ENCODE results near the gene P3H2.

The P3H2 gene

DNA sequence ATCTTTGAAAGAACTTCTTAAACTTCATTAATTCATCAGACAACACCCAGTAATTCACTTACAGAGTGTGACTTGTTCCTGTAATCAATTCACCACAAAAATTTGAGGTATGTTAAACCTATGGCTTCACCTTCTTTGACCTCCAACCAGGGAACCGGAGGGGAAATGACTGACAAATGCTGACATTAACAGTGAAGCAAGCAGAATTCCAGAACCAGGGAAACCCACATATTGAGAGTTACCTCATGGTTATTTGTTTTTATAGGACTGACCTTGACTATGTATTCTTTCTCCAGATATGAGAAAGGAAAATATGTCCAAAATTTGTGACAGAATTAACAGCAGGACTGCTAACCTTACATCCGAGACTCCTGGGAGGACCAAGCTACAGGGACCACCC is 2.7 kb downstream of the P3H2 start:
- Mint-ChIP-seq H3K4me3 (no peak overlapping the region), H3K36me3 (peaks cover 3% of the 10 kb centered on the region), H3K27me3 (peaks cover 17% of the 10 kb centered on the region), H3K9me3 (peaks cover 3% of the 10 kb centered on the region), H3K4me1 (peaks cover 6% of the 10 kb centered on the region), H3K27ac (no peak overlapping the region)
- ATAC-seq (ENCODE audit: low read depth): no peak
- DNase-seq (ENCODE audit: low spot score in 2 of 2): no peak

DNA sequence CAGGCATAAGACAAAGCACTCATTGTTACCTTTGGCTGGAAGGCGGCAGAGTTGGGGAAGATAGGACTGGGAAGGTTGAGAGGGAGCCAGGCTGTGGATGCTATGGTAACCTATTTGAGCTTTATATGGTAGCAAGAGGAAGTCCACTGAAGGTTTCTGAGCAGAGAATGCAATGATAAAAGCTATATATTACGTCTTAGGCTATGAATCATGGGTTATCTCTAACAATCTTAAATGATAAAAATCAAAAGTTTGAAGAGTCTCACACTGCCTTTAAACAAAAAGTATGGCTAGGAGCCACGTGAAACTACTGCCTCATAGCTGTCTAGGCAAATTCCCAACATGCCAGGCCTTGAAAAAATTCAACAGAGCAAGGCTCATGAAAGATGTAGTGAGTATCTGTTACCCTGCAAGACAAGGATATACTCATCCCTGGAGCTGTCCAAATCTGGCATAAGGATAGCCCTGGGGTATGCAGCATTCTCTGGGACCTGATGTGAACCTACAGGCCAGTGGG is 4.1 kb downstream of the P3H2 start:
- H3K27me3 Mint-ChIP-seq: peaks cover 11% of the 10 kb centered on the region
- H3K9me3 Mint-ChIP-seq: peaks cover 3% of the 10 kb centered on the region
- ATAC-seq (ENCODE audit: low read depth): no peak
- H3K36me3 Mint-ChIP-seq: peaks cover 3% of the 10 kb centered on the region
- H3K4me3 Mint-ChIP-seq: no peak overlapping the region
- DNase-seq (ENCODE audit: low spot score in 2 of 2): no peak
- H3K27ac Mint-ChIP-seq: no peak overlapping the region
- peaks cover 6% of the 10 kb centered on the region for H3K4me1 Mint-ChIP-seq

DNA sequence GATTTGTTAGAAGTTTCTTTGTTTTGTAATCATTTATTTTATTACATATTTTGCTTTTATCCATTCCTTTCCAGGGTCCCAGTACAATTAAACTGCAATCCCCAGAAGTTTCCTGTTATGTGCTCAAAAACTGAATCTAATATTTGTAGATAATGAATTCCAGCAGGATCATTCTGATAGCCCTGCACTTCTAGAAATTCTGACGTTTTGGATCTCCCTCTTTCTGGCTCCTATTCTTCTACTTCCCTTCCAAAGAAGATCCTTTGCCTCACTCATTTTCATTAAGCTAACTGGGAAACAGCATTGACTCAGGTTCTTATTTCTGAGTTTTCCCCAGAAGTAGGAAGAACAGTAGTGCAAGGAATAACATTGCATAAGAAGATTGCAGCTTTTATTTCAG is 9.9 kb downstream of the P3H2 start:
- Mint-ChIP-seq H3K4me3 (no peak overlapping the region), H3K4me1 (no peaks in the 10 kb centered on the region), H3K27ac (no peak overlapping the region), H3K36me3 (no peaks in the 10 kb centered on the region), H3K9me3 (peaks cover 1% of the 10 kb centered on the region), H3K27me3 (no peaks in the 10 kb centered on the region)
- DNase-seq (ENCODE audit: low spot score in 2 of 2) (no peak), ATAC-seq (ENCODE audit: low read depth) (no peak)

DNA sequence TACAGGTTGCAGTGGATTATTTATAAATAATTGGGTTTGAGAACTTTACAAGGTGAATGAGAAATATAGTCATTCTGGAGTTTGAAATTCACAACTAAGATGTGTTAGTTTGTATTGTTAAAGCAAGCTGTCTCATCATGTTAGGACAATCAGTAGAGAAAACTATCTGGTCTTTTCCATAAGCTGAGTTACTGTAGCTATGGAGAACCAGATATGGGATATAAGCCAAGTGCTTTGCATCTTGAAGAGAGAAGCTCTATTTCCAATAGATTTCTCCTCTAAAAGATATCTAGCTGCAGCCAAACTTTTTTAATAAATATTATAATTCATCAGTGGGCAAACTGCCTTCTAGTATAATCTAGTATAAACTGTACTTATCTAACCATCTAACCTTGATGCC is 11.3 kb downstream of the P3H2 start:
- ATAC-seq (ENCODE audit: low read depth): no peak
- H3K36me3 Mint-ChIP-seq: no peaks in the 10 kb centered on the region
- H3K27me3 Mint-ChIP-seq: no peaks in the 10 kb centered on the region
- H3K4me3 Mint-ChIP-seq: no peak overlapping the region
- no peaks in the 10 kb centered on the region for H3K4me1 Mint-ChIP-seq
- DNase-seq (ENCODE audit: low spot score in 2 of 2): no peak
- H3K27ac Mint-ChIP-seq: no peak overlapping the region
- peaks cover 1% of the 10 kb centered on the region for H3K9me3 Mint-ChIP-seq

DNA sequence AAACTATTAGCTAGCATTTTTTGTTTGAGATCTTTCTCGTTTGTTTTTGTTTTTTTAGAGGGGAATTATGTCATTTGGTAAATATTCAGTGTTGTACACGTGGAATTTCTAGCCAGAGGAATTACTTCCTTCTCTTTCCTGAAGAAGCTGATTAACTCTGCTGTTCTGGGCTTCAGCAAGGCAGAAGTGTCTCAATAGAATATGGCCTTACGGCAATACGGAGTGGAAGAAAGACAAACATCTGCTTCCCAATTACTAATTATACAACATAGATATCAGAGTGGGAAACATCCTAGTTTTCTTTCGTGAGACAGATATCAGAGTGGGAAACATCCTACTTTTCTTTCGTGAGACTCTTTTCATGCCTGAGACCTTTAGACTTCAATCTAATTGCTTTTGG is 11.9 kb downstream of the P3H2 start:
- Mint-ChIP-seq H3K36me3 (no peaks in the 10 kb centered on the region), H3K27me3 (no peaks in the 10 kb centered on the region), H3K4me3 (no peak overlapping the region), H3K27ac (no peak overlapping the region), H3K4me1 (no peaks in the 10 kb centered on the region), H3K9me3 (peaks cover 1% of the 10 kb centered on the region)
- DNase-seq (ENCODE audit: low spot score in 2 of 2) (no peak), ATAC-seq (ENCODE audit: low read depth) (no peak)

DNA sequence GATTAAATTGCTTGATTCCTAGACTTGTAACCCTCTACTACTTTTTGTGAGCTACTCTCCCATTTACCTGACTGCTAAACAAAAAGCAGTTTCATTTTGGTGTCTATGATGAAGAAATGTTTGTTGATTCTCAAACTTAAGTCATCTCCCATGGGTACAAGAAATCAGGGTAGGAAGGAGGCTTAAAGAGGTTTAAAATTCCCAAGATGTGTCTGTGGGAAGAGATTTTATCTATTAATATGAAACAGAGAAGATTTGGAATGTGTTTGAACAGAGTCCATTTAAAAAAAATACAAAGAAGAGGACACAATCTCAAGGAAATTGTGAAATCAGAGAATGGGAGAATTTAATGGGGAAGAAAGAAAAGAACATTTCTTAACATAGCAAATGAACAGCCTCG is 14.8 kb downstream of the P3H2 start:
- Mint-ChIP-seq H3K27me3 (no peaks in the 10 kb centered on the region), H3K9me3 (no peaks in the 10 kb centered on the region)
- DNase-seq (ENCODE audit: low spot score in 2 of 2): no peak

DNA sequence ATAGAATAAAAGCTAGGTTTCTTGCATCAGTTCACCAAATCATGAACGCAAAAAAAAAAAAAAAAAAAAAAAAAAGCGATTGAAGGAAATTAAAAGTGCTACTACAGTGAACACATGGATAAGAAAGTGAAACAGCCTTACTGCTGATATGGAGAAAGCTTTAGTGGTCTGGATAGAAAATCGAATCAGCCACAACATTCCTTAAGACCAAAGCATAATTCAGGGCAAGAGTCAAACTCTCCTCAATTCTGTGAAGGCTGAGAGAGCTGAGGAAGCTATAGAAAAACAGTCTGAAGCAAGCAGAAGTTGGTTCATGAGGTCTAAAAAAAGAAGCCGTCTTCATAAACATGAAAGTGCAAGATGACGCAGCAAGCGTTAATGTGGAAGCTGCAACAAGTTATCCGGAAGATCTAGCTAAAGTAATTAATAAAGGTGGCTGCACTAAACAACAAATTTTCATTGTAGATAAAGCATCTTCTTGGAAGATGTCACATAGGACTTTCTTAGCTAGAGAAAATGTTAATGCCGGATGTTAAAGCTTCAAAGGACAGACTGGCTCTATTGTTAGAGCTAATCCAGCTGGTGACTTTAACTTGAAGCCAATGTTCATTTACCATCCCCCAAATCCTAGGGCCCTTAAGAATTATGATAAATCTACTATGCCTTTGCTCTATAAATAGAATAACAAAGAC is 19.2 kb downstream of the P3H2 start:
- peak overlapping the region; percentile 24 for H3K4me3 Mint-ChIP-seq
- peaks cover 2% of the 10 kb centered on the region for H3K4me1 Mint-ChIP-seq
- no peaks in the 10 kb centered on the region for H3K9me3 Mint-ChIP-seq
- no peak overlapping the region for H3K27ac Mint-ChIP-seq
- no peak for DNase-seq (ENCODE audit: low spot score in 2 of 2)
- no peaks in the 10 kb centered on the region for H3K27me3 Mint-ChIP-seq
- H3K36me3 Mint-ChIP-seq: no peaks in the 10 kb centered on the region
- no peak for ATAC-seq (ENCODE audit: low read depth)

More for the DNA sequence above, 14.8 kb downstream of the P3H2 start:
- Mint-ChIP-seq H3K4me3 (no peak overlapping the region), H3K27ac (no peak overlapping the region), H3K4me1 (peaks cover 2% of the 10 kb centered on the region), H3K36me3 (no peaks in the 10 kb centered on the region)
- ATAC-seq (ENCODE audit: low read depth): no peak

DNA sequence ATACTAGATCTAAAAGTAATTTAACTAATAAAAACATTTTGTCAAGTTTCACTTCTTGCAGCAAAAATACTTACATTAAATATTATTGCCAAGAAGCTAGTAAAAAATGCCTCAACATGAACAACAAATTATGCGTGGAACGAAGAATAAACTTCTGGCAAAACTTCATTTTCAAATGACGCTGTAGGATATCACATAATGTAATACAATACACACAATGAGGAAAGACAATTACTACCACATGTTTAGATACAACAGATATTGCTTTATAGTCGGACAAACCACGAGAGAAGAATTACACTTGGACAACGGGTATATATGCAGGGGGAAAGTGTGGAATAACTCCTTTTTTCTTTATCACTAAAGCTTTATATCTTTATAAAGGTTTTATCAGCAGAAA is 21.6 kb downstream of the P3H2 start:
- peaks cover 2% of the 10 kb centered on the region for H3K4me1 Mint-ChIP-seq
- no peaks in the 10 kb centered on the region for H3K9me3 Mint-ChIP-seq
- ATAC-seq (ENCODE audit: low read depth) (no peak), DNase-seq (ENCODE audit: low spot score in 2 of 2) (no peak)
- no peaks in the 10 kb centered on the region for H3K36me3 Mint-ChIP-seq
- H3K27ac Mint-ChIP-seq: no peak overlapping the region
- no peak overlapping the region for H3K4me3 Mint-ChIP-seq
- no peaks in the 10 kb centered on the region for H3K27me3 Mint-ChIP-seq

DNA sequence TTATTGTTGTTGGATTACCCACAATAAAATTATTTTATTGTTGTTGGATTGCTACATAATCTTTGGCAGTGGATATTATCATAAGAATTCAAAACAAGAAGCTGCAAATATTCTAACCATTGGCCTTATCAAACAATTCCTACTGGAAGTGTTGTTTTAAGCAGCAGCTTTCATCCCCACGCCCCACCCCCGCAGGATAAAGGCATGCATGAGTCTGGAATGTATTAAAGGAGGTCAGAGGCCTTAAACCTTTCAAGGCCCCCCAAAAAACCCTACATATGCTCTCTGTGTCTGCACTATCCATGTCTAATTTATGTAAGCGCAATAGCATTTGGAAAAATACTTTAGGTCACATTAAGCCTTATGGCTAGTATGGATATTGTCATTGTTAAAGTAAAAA is 23.1 kb downstream of the P3H2 start:
- no peak for ATAC-seq (ENCODE audit: low read depth)
- Mint-ChIP-seq H3K4me1 (peaks cover 2% of the 10 kb centered on the region), H3K4me3 (no peak overlapping the region), H3K9me3 (no peaks in the 10 kb centered on the region), H3K27me3 (no peaks in the 10 kb centered on the region), H3K36me3 (no peaks in the 10 kb centered on the region), H3K27ac (no peak overlapping the region)
- DNase-seq (ENCODE audit: low spot score in 2 of 2): no peak

DNA sequence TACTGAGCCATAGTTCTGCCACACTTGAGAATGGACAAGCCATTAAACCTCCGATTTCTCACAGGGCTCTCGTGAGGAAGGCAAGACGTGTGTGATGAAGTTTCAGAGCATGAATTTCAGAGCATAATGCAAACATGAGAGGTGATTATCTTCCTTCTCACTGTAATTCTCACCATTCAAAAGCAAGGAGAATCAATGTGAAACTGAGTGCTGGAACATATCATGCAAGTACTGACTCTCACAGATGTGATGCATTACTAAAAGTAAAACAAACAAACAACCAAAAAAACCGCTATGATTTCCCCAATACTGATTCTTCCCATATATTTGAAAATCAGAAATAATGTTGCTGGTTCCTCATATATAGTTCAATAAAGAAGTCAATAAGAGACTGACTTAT is 23.7 kb downstream of the P3H2 start:
- no peaks in the 10 kb centered on the region for H3K27me3 Mint-ChIP-seq
- no peak overlapping the region for H3K27ac Mint-ChIP-seq
- DNase-seq (ENCODE audit: low spot score in 2 of 2): no peak
- H3K36me3 Mint-ChIP-seq: no peaks in the 10 kb centered on the region
- no peak for ATAC-seq (ENCODE audit: low read depth)
- H3K9me3 Mint-ChIP-seq: no peaks in the 10 kb centered on the region
- H3K4me3 Mint-ChIP-seq: no peak overlapping the region
- H3K4me1 Mint-ChIP-seq: peaks cover 2% of the 10 kb centered on the region

DNA sequence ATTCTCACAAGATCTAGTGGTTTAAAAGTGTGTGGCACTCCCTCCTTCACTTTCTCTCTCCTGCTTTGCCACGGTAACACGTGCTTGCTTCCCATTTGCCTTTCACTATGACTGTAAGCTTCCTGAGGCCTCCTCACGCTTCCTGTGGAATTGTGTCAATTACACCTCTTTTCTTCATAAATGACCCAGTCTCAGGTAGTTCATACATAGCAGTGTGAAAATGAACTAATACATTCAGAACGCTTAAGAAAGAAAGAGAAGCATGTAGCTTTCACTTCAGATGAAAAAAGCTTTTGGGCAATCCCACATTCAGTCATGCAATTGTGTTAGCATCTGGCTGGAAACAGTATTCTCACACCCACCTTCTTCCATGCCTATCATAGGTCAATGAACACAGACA is 24.4 kb downstream of the P3H2 start:
- H3K4me3 Mint-ChIP-seq: no peak overlapping the region
- no peaks in the 10 kb centered on the region for H3K36me3 Mint-ChIP-seq
- H3K27ac Mint-ChIP-seq: no peak overlapping the region
- H3K27me3 Mint-ChIP-seq: no peaks in the 10 kb centered on the region
- H3K9me3 Mint-ChIP-seq: no peaks in the 10 kb centered on the region
- DNase-seq (ENCODE audit: low spot score in 2 of 2) (no peak), ATAC-seq (ENCODE audit: low read depth) (no peak)
- peaks cover under 1% of the 10 kb centered on the region for H3K4me1 Mint-ChIP-seq

DNA sequence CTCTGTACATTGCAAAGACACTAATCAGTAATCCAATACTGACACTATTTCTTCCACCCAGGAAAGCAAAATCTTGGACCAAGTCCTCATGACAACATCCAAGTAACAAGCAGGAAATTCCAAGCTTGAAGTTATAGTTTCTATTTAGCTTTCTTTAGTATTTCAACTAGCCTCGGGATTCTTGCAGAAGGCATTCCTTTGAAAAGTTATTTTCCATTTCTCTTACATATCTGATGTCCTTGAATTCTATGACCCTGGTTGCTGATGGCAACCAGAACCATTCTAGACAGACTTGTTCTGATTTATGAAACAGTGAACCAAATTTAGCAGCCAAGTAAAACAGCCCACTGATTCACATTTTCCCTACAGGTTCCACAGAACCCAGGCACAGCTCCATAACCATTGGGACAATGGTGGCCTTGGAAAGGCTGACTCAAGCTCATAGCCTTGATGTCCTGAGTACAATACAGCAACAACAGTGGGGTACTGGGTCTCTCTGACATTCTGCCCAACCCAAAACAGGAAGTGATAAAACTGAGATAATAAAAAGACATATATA is 26.5 kb downstream of the P3H2 start:
- DNase-seq (ENCODE audit: low spot score in 2 of 2): no peak
- Mint-ChIP-seq H3K4me1 (no peaks in the 10 kb centered on the region), H3K36me3 (no peaks in the 10 kb centered on the region), H3K9me3 (peaks cover 1% of the 10 kb centered on the region), H3K4me3 (no peak overlapping the region), H3K27ac (no peak overlapping the region), H3K27me3 (no peaks in the 10 kb centered on the region)
- ATAC-seq (ENCODE audit: low read depth): no peak

DNA sequence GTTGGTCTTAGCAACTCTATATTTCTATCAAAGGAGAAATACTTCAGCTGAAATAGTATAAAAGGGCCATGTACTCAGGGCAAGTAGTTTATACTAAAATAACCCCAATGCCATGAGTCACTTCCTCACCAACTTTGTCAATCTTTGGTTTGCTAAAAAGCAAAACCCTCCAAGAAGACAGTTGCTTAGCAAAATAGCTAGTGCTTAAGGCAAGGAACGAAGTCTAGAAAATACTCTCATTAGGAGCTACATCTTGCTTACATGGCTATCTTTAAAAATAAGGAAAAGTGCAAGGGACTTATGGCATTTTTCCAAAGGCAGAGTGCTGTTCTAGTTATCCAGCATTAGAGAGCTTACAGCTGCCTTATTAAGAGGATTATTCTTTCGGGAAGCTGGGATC is 28.4 kb downstream of the P3H2 start:
- no peaks in the 10 kb centered on the region for H3K36me3 Mint-ChIP-seq
- no peaks in the 10 kb centered on the region for H3K4me1 Mint-ChIP-seq
- H3K9me3 Mint-ChIP-seq: peaks cover 1% of the 10 kb centered on the region
- H3K27me3 Mint-ChIP-seq: no peaks in the 10 kb centered on the region
- no peak overlapping the region for H3K4me3 Mint-ChIP-seq
- DNase-seq (ENCODE audit: low spot score in 2 of 2) (no peak), ATAC-seq (ENCODE audit: low read depth) (no peak)
- no peak overlapping the region for H3K27ac Mint-ChIP-seq

DNA sequence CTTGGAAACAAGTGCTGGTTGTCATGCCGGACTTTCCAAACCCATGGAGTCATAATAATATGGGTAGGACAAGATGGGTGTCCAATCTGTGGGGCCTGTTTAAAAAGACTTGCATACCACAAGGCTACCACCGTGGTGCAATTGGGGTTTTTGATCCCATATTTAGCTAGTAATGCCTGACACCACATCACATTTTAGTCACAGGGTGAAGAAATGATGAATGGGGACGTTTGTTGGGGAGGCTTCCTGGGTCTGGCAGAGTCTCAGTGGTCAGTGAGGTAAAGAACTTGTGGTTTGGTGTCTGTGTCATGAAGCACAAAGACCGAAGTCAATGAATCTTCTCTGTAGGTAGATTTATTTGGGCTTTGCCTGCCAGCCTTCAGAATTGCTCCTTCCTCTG is 31.0 kb downstream of the P3H2 start:
- H3K27ac Mint-ChIP-seq: no peak overlapping the region
- H3K36me3 Mint-ChIP-seq: no peaks in the 10 kb centered on the region
- no peaks in the 10 kb centered on the region for H3K4me1 Mint-ChIP-seq
- no peaks in the 10 kb centered on the region for H3K27me3 Mint-ChIP-seq
- H3K4me3 Mint-ChIP-seq: no peak overlapping the region
- peaks cover 1% of the 10 kb centered on the region for H3K9me3 Mint-ChIP-seq
- no peak for ATAC-seq (ENCODE audit: low read depth)
- DNase-seq (ENCODE audit: low spot score in 2 of 2): no peak

DNA sequence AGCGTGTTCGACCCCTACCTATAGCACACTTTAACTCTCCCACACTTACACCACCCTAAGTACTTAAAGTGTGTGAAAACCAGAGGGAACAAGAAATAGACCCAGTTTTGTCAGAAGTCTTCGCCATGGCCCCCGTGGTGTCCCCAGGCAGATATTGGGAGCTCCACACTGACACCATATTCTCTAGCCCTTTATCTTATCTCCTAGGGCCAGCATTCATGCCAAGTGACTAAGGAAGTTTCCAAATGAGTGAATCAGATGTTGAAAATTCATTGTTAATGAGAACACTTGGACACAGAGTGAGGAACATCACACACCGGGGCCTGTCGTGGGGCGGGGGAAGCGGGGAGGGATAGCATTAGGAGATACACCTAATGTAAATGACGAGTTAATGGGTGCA is 31.8 kb downstream of the P3H2 start:
- Mint-ChIP-seq H3K9me3 (peaks cover 1% of the 10 kb centered on the region), H3K4me3 (no peak overlapping the region), H3K27me3 (no peaks in the 10 kb centered on the region), H3K27ac (no peak overlapping the region), H3K4me1 (no peaks in the 10 kb centered on the region), H3K36me3 (no peaks in the 10 kb centered on the region)
- no peak for DNase-seq (ENCODE audit: low spot score in 2 of 2)
- ATAC-seq (ENCODE audit: low read depth): no peak
